GM23248 (cell line): ENCODE measurements around the gene FHOD3. TPM values are rescaled to one million over a fixed set of nuclear protein-coding genes. Genes with fewer than 3 reads are reported as not detected.

Experiments
- DNase-seq: peaks from one replicate; pipeline ENCODE4 v3.0.0-alpha.2; 2015
- H2AFZ ChIP-seq: fragments of 200-600 bp; sonication (generic); 2 replicates; pipeline ENCODE4 v1.6.1; 2016; ENCODE audit warnings: antibody characterized with exemption
- H3F3A ChIP-seq: fragments of 200-600 bp; sonication (generic); 2 replicates; pipeline ENCODE4 v1.6.1; 2016; ENCODE audit warnings: mild to moderate bottlenecking, antibody characterized with exemption, mixed run types; ENCODE audit not compliant: insufficient read depth
- H3K27ac ChIP-seq: fragments of 200-600 bp; sonication (generic); 2 replicates; pipeline ENCODE4 v1.5.1; 2016; ENCODE audit warnings: mild to moderate bottlenecking
- H3K27me3 ChIP-seq: fragments of 200-600 bp; sonication (generic); replicated peaks from 2 replicates; pipeline ENCODE4 v1.6.1; 2016; ENCODE audit warnings: mild to moderate bottlenecking; ENCODE audit not compliant: insufficient read depth
- H3K36me3 ChIP-seq: fragments of 200-600 bp; sonication (generic); 2 replicates; pipeline ENCODE4 v1.6.1; 2016; ENCODE audit warnings: low read depth, mild to moderate bottlenecking
- H3K4me1 ChIP-seq: fragments of 200-600 bp; sonication (generic); 2 replicates; pipeline ENCODE4 v1.6.1; 2016; ENCODE audit warnings: mild to moderate bottlenecking; ENCODE audit not compliant: insufficient read depth
- H3K4me2 ChIP-seq: fragments of 200-600 bp; sonication (generic); one replicate; pipeline ENCODE4 v1.6.1; 2016; ENCODE audit warnings: mild to moderate bottlenecking; ENCODE audit not compliant: unreplicated experiment
- H3K4me3 ChIP-seq: fragments of 200-600 bp; sonication (generic); 2 replicates; pipeline ENCODE4 v1.5.1; 2016; ENCODE audit warnings: mild to moderate bottlenecking
- H3K79me2 ChIP-seq: fragments of 200-600 bp; sonication (generic); 2 replicates; pipeline ENCODE4 v1.6.1; 2016; ENCODE audit warnings: mild to moderate bottlenecking; ENCODE audit not compliant: insufficient read depth
- H3K9ac ChIP-seq: fragments of 200-600 bp; sonication (generic); 2 replicates; pipeline ENCODE4 v1.6.1; 2016; ENCODE audit warnings: mild to moderate bottlenecking
- H3K9me2 ChIP-seq: fragments of 200-600 bp; sonication (generic); 2 replicates; pipeline ENCODE4 v1.6.1; 2016; ENCODE audit warnings: mixed run types, mild to moderate bottlenecking, moderate library complexity; ENCODE audit not compliant: insufficient read depth
- H3K9me3 ChIP-seq: fragments of 200-600 bp; sonication (generic); one replicate; pipeline ENCODE4 v1.6.1; 2017; ENCODE audit warnings: low read depth
- H4K20me1 ChIP-seq: fragments of 200-600 bp; sonication (generic); 2 replicates; pipeline ENCODE4 v1.6.0; 2016; ENCODE audit not compliant: insufficient read depth
- EZH2 ChIP-seq: fragments of 200-600 bp; sonication (generic); IDR thresholded peaks from 2 replicates; pipeline ENCODE4 v1.6.1; 2018; ENCODE audit warnings: antibody characterized with exemption, mild to moderate bottlenecking; ENCODE audit not compliant: insufficient read depth, poor library complexity, severe bottlenecking
- EZH2phosphoT487 ChIP-seq: fragments of 200-600 bp; sonication (generic); IDR thresholded peaks from 2 replicates; pipeline ENCODE4 v1.6.1; 2018; ENCODE audit warnings: antibody characterized with exemption, moderate library complexity, mild to moderate bottlenecking, low read depth; ENCODE audit not compliant: insufficient read depth
- WGBS, 2 experiments: methylation state at CpG; one replicate each; pipeline ENCODE4 v1.1.6; 2015 to 2017; ENCODE audit warnings: low lambda C conversion rate in 2 of 2, low coverage in 1 of 2; ENCODE audit errors: missing lambda C conversion rate in 2 of 2; 5-methylcytosine and 5-hydroxymethylcytosine counted together
- in situ Hi-C: fragments of 300-500 bp; cut with MboI; formaldehyde crosslinking; loops from 2 replicates; pipeline ENCODE4 v1.15.0; 2020
- polyA plus RNA-seq: library from polyadenylated mRNA; unstranded; fragments of >200 nt; fragmentation: Nextera tagmentation; extraction: Ambion mirVana; gene quantifications from 2 replicates; pipeline ENCODE4 v1.2.1, GENCODE V29; 2016
- total RNA-seq: library from RNA; depleted of rRNA; stranded (reverse); fragments of >200 nt; shearing (Covaris generic); gene quantifications from 2 replicates; pipeline ENCODE4 v1.2.3, GENCODE V29; 2014

Gene FHOD3
- total and polyA plus RNA-seq, 2 experiments from 2014 or later, result 1.6 to 10.1 TPM

GRCh38 chr18:36600548-36600947 is 303.0 kb downstream of the FHOD3 start:
- Histone ChIP-seq H3K9me2 (no peaks in the 10 kb centered on the region), H3K4me3 (no peak overlapping the region), H3K27me3 (no peaks in the 10 kb centered on the region), H3K9ac (no peak overlapping the region), H3K79me2 (no peaks in the 10 kb centered on the region), H3K36me3 (no peaks in the 10 kb centered on the region), H3K27ac (no peak overlapping the region), H2AFZ (no peak overlapping the region), H4K20me1 (no peaks in the 10 kb centered on the region), H3K9me3 (no peaks in the 10 kb centered on the region), H3K4me2 (no peak overlapping the region), H3K4me1 (no peaks in the 10 kb centered on the region), H3F3A (no peaks in the 10 kb centered on the region)
- DNase-seq, result no peak
- 92 to 95% methylated on average over 3 of the region's 3 CpGs for WGBS, 2 experiments
- in situ Hi-C loops, result no loop called here
- no peak for TF ChIP-seq EZH2phosphoT487

GRCh38 chr18:36601316-36601715 is 303.8 kb downstream of the FHOD3 start:
- H3K9me2 ChIP-seq, result no peaks in the 10 kb centered on the region
- H3K79me2 ChIP-seq, result no peaks in the 10 kb centered on the region
- no peak for TF ChIP-seq EZH2phosphoT487
- no peak for TF ChIP-seq EZH2

GRCh38 chr18:36602071-36602470 is 304.6 kb downstream of the FHOD3 start:
- no peaks in the 10 kb centered on the region for H4K20me1 ChIP-seq
- H3K9ac ChIP-seq, result no peak overlapping the region
- no peak overlapping the region for H3K4me2 ChIP-seq
- no peak overlapping the region for H3K4me3 ChIP-seq
- DNase-seq, result no peak
- no peaks in the 10 kb centered on the region for H3K9me3 ChIP-seq
- 91 to 97% methylated on average over 2 of the region's 2 CpGs for WGBS, 2 experiments
- in situ Hi-C loops, result no loop called here
- no peaks in the 10 kb centered on the region for H3K36me3 ChIP-seq
- H3K9me2 ChIP-seq, result no peaks in the 10 kb centered on the region
- no peak overlapping the region for H2AFZ ChIP-seq
- H3K27me3 ChIP-seq, result no peaks in the 10 kb centered on the region
- H3K27ac ChIP-seq, result no peak overlapping the region
- no peaks in the 10 kb centered on the region for H3F3A ChIP-seq
- no peak for TF ChIP-seq EZH2
- no peak for TF ChIP-seq EZH2phosphoT487
- H3K79me2 ChIP-seq, result no peaks in the 10 kb centered on the region
- no peaks in the 10 kb centered on the region for H3K4me1 ChIP-seq

More at GRCh38 chr18:36601316-36601715, 303.8 kb downstream of the FHOD3 start:
- Histone ChIP-seq H3K4me1 (no peaks in the 10 kb centered on the region), H3K9ac (no peak overlapping the region), H3K4me2 (no peak overlapping the region), H3K9me3 (no peaks in the 10 kb centered on the region), H3F3A (no peaks in the 10 kb centered on the region), H3K36me3 (no peaks in the 10 kb centered on the region), H3K4me3 (no peak overlapping the region), H3K27me3 (no peaks in the 10 kb centered on the region), H2AFZ (no peak overlapping the region), H4K20me1 (no peaks in the 10 kb centered on the region), H3K27ac (no peak overlapping the region)
- WGBS, 2 experiments, result 94 to 96% methylated on average over 1 of the region's 1 CpG
- DNase-seq, result no peak
- in situ Hi-C loops, result no loop called here

- Histone ChIP-seq H3K79me2 (no peaks in the 10 kb centered on the region), H2AFZ (no peak overlapping the region), H3K27me3 (no peaks in the 10 kb centered on the region), H3K4me2 (no peak overlapping the region), H3K4me1 (no peaks in the 10 kb centered on the region), H3K9me3 (no peaks in the 10 kb centered on the region), H3K27ac (no peak overlapping the region), H3K4me3 (no peak overlapping the region), H3K9ac (no peak overlapping the region), H3K36me3 (no peaks in the 10 kb centered on the region), H3F3A (no peaks in the 10 kb centered on the region), H4K20me1 (no peaks in the 10 kb centered on the region), H3K9me2 (no peaks in the 10 kb centered on the region)
- TF ChIP-seq EZH2phosphoT487 (no peak), EZH2 (no peak)
- in situ Hi-C loops, result no loop called here
- WGBS, 2 experiments, result 95 to 96% methylated on average over 4 of the region's 4 CpGs
- no peak for DNase-seq
Measured at GRCh38 chr18:36602620-36603019, 305.1 kb downstream of the FHOD3 start.

GRCh38 chr18:36608107-36608506 is 310.6 kb downstream of the FHOD3 start:
- H3K9ac ChIP-seq, result no peak overlapping the region
- H3K4me2 ChIP-seq, result no peak overlapping the region
- WGBS, 2 experiments, result 94 to 95% methylated on average over 3 of the region's 3 CpGs

More at GRCh38 chr18:36608107-36608506, 310.6 kb downstream of the FHOD3 start:
- in situ Hi-C loops, result no loop called here
- H4K20me1 ChIP-seq, result no peaks in the 10 kb centered on the region
- no peak overlapping the region for H3K4me3 ChIP-seq
- no peaks in the 10 kb centered on the region for H3K9me2 ChIP-seq
- H3K27me3 ChIP-seq, result no peaks in the 10 kb centered on the region
- H3K36me3 ChIP-seq, result no peaks in the 10 kb centered on the region
- H3K9me3 ChIP-seq, result no peaks in the 10 kb centered on the region
- no peak overlapping the region for H3K27ac ChIP-seq
- no peaks in the 10 kb centered on the region for H3F3A ChIP-seq
- H3K4me1 ChIP-seq, result no peaks in the 10 kb centered on the region
- H3K79me2 ChIP-seq, result no peaks in the 10 kb centered on the region
- DNase-seq, result no peak
- H2AFZ ChIP-seq, result no peak overlapping the region
- TF ChIP-seq EZH2phosphoT487 (no peak), EZH2 (no peak)
